HepG2 (cell line): ENCODE data around the gene ZKSCAN8. TPM values are rescaled to one million over a fixed set of nuclear protein-coding genes. Genes with fewer than 3 reads are reported as not detected.
A peak's percentile ranks its signal among the peaks of the same experiment; 100 is the strongest.

Experiments used
- ATF1 ChIP-seq: IDR thresholded peaks from 2 replicates; pipeline ENCODE4 v1.6.1; 2016; ENCODE audit warnings: mild to moderate bottlenecking, control low read depth
- EHMT2 ChIP-seq: fragments of 200-600 bp; sonication (generic); IDR thresholded peaks from 2 replicates; pipeline ENCODE4 v1.7.0; 2017; ENCODE audit warnings: antibody characterized with exemption, low read depth, low read length, borderline replicate concordance
- ETV5 ChIP-seq: IDR thresholded peaks from 2 replicates; pipeline ENCODE4 v1.6.1; 2018; ENCODE audit warnings: missing biosample characterization, missing genetic modification reagents, inconsistent platforms, borderline replicate concordance
- FLYWCH1 ChIP-seq: sonication (generic); formaldehyde crosslinking; IDR thresholded peaks from 2 replicates; pipeline ENCODE4 v1.8.1; 2023; ENCODE audit warnings: mild to moderate bottlenecking, missing genetic modification reagents
- GABPB1 ChIP-seq: IDR thresholded peaks from 2 replicates; pipeline ENCODE4 v1.6.1; 2016; ENCODE audit warnings: mild to moderate bottlenecking, missing genetic modification reagents, moderate library complexity, missing compliant biosample characterization
- GLMP ChIP-seq: sonication (generic); formaldehyde crosslinking; IDR thresholded peaks from 2 replicates; pipeline ENCODE4 v1.9.0; 2021; ENCODE audit warnings: missing genetic modification reagents, mild to moderate bottlenecking, borderline replicate concordance
- KLF16 ChIP-seq, 2 experiments: sonication (generic) in 1 of 2; formaldehyde crosslinking in 1 of 2; IDR thresholded peaks; 2 replicates each; pipeline versions ENCODE4 v1.6.1 to v1.8.0; 2016 to 2023; ENCODE audit warnings: missing genetic modification reagents in 2 of 2, missing compliant biosample characterization in 1 of 2
- LCORL ChIP-seq, 2 experiments: fragments of 450-650 bp in 1 of 2; sonication (generic) in 1 of 2; formaldehyde crosslinking in 1 of 2; IDR thresholded peaks; 2 replicates each; pipeline versions ENCODE4 v1.5.0 to v1.6.1; 2017 to 2020; ENCODE audit warnings: antibody characterized with exemption in 1 of 2, missing genetic modification reagents in 1 of 2
- NFYB ChIP-seq: sonication (generic); formaldehyde crosslinking; IDR thresholded peaks from 2 replicates; pipeline ENCODE4 v1.4.0; 2020; ENCODE audit warnings: missing genetic modification reagents
- SP140L ChIP-seq: sonication (generic); formaldehyde crosslinking; IDR thresholded peaks from 2 replicates; pipeline ENCODE4 v1.4.0; 2020; ENCODE audit warnings: missing genetic modification reagents, borderline replicate concordance
- ZNF121 ChIP-seq: sonication (generic); formaldehyde crosslinking; IDR thresholded peaks from 2 replicates; pipeline ENCODE4 v1.5.0; 2020; ENCODE audit warnings: mild to moderate bottlenecking, missing genetic modification reagents
- ZNF432 ChIP-seq: sonication (generic); formaldehyde crosslinking; IDR thresholded peaks from 2 replicates; pipeline ENCODE4 v1.5.0; 2020; ENCODE audit warnings: missing genetic modification reagents, mild to moderate bottlenecking, borderline replicate concordance
- ZNF615 ChIP-seq: sonication (generic); formaldehyde crosslinking; IDR thresholded peaks from 2 replicates; pipeline ENCODE4 v1.5.0; 2020; ENCODE audit warnings: mild to moderate bottlenecking, missing genetic modification reagents, borderline replicate concordance
- polyA plus RNA-seq, 8 experiments: library from polyadenylated mRNA; depleted of rRNA in 3 of 8; stranded (reverse) in 7 of 8; unstranded in 1 of 8; fragments of >200 nt; fragmentation: Illumina TruSeq in 4 of 8; extraction: Trizol in 4 of 8; gene quantifications; 2 replicates each; pipeline versions ENCODE4 v1.2.1 to v1.2.3, GENCODE V29; 2011 to 2016; ENCODE audit warnings: low read depth in 4 of 8, missing spikeins in 1 of 8, mixed read lengths in 1 of 8; ENCODE audit not compliant: insufficient read depth in 1 of 8
- total RNA-seq, 5 experiments: library from RNA; depleted of rRNA; stranded (reverse); fragments of >200 nt; fragmentation: Illumina TruSeq; extraction: Trizol; gene quantifications; 2 replicates each; pipeline ENCODE4 v1.2.3, GENCODE V29; 2016; ENCODE audit warnings: low read depth in 1 of 5
- TF ChIP-seq, protein P1 (sequence below): sonication (generic); formaldehyde crosslinking; conservative IDR thresholded peaks from 2 replicates; pipeline ENCODE4 v1.4.0; 2020; ENCODE audit warnings: mild to moderate bottlenecking, missing genetic modification reagents, moderate library complexity
- TF ChIP-seq, protein P2 (sequence below): IDR thresholded peaks from 2 replicates; pipeline ENCODE4 v1.6.1; 2016; ENCODE audit warnings: low read depth, control low read depth
- TF ChIP-seq, protein P3 (sequence below): sonication (generic); formaldehyde crosslinking; IDR thresholded peaks from 2 replicates; pipeline ENCODE4 v1.9.0; 2021; ENCODE audit warnings: mild to moderate bottlenecking, missing genetic modification reagents

ZKSCAN8 gene
- total and polyA plus RNA-seq, 2 of the 13 experiments (the other 11 are each of a cell fraction or from before 2014, with no cell fraction given): 12.4 to 20.9 TPM

DNA sequence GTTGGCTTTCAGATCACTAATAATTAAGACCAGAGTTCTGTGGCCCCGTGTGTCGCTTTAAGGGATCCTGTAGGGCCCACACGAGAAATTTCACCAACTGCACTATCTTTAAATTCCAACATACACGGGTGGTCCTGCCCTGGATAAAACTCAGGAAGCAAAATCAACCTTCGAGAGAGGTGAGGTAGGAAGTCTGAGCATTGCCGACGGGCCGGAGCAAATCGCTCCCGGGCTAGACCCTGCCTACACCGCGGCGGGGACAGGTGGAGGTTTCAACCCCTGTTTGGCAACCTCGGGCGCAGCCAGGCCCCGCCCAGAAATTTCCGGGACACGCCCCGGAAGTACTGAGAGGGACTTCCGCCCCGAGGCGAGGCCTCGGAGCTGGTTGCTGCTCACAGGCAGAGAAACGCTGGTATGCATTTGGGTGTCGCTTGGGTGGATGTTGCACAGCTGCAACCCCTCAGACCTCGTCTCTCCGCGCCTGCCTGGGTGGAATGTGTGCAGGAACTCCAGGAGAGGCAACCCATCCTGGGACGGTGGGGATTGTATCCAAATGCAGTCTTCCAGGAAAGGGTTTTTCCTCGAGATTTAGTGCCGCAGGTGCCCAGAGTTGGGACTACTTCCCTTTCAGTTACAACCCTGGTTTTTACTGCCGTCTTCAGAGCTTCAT is 19.9 kb downstream of the ZKSCAN8 start (continued):
- TF ChIP-seq, protein P1, sequence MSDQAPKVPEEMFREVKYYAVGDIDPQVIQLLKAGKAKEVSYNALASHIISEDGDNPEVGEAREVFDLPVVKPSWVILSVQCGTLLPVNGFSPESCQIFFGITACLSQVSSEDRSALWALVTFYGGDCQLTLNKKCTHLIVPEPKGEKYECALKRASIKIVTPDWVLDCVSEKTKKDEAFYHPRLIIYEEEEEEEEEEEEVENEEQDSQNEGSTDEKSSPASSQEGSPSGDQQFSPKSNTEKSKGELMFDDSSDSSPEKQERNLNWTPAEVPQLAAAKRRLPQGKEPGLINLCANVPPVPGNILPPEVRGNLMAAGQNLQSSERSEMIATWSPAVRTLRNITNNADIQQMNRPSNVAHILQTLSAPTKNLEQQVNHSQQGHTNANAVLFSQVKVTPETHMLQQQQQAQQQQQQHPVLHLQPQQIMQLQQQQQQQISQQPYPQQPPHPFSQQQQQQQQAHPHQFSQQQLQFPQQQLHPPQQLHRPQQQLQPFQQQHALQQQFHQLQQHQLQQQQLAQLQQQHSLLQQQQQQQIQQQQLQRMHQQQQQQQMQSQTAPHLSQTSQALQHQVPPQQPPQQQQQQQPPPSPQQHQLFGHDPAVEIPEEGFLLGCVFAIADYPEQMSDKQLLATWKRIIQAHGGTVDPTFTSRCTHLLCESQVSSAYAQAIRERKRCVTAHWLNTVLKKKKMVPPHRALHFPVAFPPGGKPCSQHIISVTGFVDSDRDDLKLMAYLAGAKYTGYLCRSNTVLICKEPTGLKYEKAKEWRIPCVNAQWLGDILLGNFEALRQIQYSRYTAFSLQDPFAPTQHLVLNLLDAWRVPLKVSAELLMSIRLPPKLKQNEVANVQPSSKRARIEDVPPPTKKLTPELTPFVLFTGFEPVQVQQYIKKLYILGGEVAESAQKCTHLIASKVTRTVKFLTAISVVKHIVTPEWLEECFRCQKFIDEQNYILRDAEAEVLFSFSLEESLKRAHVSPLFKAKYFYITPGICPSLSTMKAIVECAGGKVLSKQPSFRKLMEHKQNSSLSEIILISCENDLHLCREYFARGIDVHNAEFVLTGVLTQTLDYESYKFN: 0 out of 2 replicates have a peak, but pooled peaks have one; percentile 19
- TF ChIP-seq ZNF432 (no peak), LCORL (IDR thresholded peaks at IDR 0.05) (peak; percentile 74; the same call in 1 of the 2 replicates), LCORL (CRISPR knock-in tag; IDR thresholded peaks at IDR 0.05) (no peak), GLMP (CRISPR knock-in tag) (no peak), EHMT2 (peak; percentile 73; the same call in 1 of the 2 replicates), KLF16 (CRISPR knock-in tag; IDR thresholded peaks at IDR 0.05) (peak in 1 of 2 experiments; percentile 81; a peak in 1 of 4 replicates), NFYB (0 out of 2 replicates have a peak, but pooled peaks have one; percentile 16), ETV5 (CRISPR knock-in tag) (peak; percentile 66), ATF1 (CRISPR knock-in tag) (no peak), SP140L (CRISPR knock-in tag) (no peak), ZNF121 (CRISPR knock-in tag) (no peak), GABPB1 (CRISPR knock-in tag) (peak; percentile 97), FLYWCH1 (CRISPR knock-in tag) (no peak), ZNF615 (CRISPR knock-in tag) (0 out of 2 replicates have a peak, but pooled peaks have one; percentile 69)
- TF ChIP-seq, protein P2, sequence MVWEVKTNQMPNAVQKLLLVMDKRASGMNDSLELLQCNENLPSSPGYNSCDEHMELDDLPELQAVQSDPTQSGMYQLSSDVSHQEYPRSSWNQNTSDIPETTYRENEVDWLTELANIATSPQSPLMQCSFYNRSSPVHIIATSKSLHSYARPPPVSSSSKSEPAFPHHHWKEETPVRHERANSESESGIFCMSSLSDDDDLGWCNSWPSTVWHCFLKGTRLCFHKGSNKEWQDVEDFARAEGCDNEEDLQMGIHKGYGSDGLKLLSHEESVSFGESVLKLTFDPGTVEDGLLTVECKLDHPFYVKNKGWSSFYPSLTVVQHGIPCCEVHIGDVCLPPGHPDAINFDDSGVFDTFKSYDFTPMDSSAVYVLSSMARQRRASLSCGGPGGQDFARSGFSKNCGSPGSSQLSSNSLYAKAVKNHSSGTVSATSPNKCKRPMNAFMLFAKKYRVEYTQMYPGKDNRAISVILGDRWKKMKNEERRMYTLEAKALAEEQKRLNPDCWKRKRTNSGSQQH (CRISPR knock-in tag): no peak
- TF ChIP-seq, protein P3, sequence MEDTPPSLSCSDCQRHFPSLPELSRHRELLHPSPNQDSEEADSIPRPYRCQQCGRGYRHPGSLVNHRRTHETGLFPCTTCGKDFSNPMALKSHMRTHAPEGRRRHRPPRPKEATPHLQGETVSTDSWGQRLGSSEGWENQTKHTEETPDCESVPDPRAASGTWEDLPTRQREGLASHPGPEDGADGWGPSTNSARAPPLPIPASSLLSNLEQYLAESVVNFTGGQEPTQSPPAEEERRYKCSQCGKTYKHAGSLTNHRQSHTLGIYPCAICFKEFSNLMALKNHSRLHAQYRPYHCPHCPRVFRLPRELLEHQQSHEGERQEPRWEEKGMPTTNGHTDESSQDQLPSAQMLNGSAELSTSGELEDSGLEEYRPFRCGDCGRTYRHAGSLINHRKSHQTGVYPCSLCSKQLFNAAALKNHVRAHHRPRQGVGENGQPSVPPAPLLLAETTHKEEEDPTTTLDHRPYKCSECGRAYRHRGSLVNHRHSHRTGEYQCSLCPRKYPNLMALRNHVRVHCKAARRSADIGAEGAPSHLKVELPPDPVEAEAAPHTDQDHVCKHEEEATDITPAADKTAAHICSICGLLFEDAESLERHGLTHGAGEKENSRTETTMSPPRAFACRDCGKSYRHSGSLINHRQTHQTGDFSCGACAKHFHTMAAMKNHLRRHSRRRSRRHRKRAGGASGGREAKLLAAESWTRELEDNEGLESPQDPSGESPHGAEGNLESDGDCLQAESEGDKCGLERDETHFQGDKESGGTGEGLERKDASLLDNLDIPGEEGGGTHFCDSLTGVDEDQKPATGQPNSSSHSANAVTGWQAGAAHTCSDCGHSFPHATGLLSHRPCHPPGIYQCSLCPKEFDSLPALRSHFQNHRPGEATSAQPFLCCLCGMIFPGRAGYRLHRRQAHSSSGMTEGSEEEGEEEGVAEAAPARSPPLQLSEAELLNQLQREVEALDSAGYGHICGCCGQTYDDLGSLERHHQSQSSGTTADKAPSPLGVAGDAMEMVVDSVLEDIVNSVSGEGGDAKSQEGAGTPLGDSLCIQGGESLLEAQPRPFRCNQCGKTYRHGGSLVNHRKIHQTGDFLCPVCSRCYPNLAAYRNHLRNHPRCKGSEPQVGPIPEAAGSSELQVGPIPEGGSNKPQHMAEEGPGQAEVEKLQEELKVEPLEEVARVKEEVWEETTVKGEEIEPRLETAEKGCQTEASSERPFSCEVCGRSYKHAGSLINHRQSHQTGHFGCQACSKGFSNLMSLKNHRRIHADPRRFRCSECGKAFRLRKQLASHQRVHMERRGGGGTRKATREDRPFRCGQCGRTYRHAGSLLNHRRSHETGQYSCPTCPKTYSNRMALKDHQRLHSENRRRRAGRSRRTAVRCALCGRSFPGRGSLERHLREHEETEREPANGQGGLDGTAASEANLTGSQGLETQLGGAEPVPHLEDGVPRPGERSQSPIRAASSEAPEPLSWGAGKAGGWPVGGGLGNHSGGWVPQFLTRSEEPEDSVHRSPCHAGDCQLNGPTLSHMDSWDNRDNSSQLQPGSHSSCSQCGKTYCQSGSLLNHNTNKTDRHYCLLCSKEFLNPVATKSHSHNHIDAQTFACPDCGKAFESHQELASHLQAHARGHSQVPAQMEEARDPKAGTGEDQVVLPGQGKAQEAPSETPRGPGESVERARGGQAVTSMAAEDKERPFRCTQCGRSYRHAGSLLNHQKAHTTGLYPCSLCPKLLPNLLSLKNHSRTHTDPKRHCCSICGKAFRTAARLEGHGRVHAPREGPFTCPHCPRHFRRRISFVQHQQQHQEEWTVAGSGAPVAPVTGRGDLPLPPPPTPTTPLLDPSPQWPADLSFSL (CRISPR knock-in tag): no peak
